HepG2 (cell line): ENCODE results near the gene HSP90AB1. TPM values are rescaled to one million over a fixed set of nuclear protein-coding genes. Genes with fewer than 3 reads are reported as not detected.

Experiments
- ATAC-seq: fragments of 200-7000 bp; cut with Tn5 transposase; 3 replicates; pipeline ENCODE4 v1.9.1; 2020; ENCODE audit warnings: mild to moderate bottlenecking, moderate library complexity
- BruUV-seq: library from RNA; stranded (reverse); fragments of 400-500 nt; replicated peaks from 2 replicates; lab custom pipeline; 2021; lab: Mats Ljungman, UMichigan
- CTCF ChIA-PET: fragments of 300-600 bp; formaldehyde crosslinking; extraction: SDS; loops from one replicate; lab custom pipeline; 2021; ENCODE audit warnings: low total read pairs, inconsistent platforms, low intra/inter-chr PET ratio; lab: Yijun Ruan, JAX
- POLR2A ChIA-PET: fragments of 350-600 bp; sonication (Branson Sonifier 250); formaldehyde crosslinking; loops from one replicate; lab custom pipeline; 2020; ENCODE audit warnings: antibody characterized with exemption, inconsistent platforms; lab: Yijun Ruan, JAX
- DNase-seq: peaks from one replicate; pipeline ENCODE4 v3.0.0-alpha.2; 2015; ENCODE audit warnings: low spot score
- FAIRE-seq: peaks from 3 replicates; lab custom pipeline; 2011; peaks lifted over from hg19 to GRCh38; lab: Jason Lieb, UNC
- H2AFZ ChIP-seq: one replicate; pipeline ENCODE4 v1.6.1; 2011; ENCODE audit warnings: low read length, inconsistent platforms
- H3K27ac ChIP-seq: fragments of 300-600 bp; 3 replicates; pipeline ENCODE4 v1.8.0; 2011; ENCODE audit warnings: mixed run types, mild to moderate bottlenecking, mixed read lengths, low read length, inconsistent platforms; ENCODE audit not compliant: insufficient read depth; ENCODE audit errors: extremely low read length
- H3K27me3 ChIP-seq, 2 experiments: fragments of 200-600 bp in 1 of 2; 2 replicates in 1 of 2; 3 replicates in 1 of 2; pipeline versions ENCODE4 v1.6.0 to v1.8.0; 2011; ENCODE audit warnings: low read length in 2 of 2, mild to moderate bottlenecking in 2 of 2, moderate library complexity in 2 of 2, inconsistent platforms in 1 of 2; ENCODE audit not compliant: insufficient read depth in 2 of 2, control insufficient read depth in 1 of 2
- H3K36me3 ChIP-seq, 2 experiments: fragments of 200-600 bp in 1 of 2; replicated peaks in 1 of 2; 2 replicates in 1 of 2; 3 replicates in 1 of 2; pipeline versions ENCODE4 v1.5.1 to v1.8.0; 2011; ENCODE audit warnings: low read length in 2 of 2, inconsistent platforms in 1 of 2; ENCODE audit not compliant: insufficient read depth in 2 of 2, control insufficient read depth in 1 of 2
- H3K4me1 ChIP-seq: 2 replicates; pipeline ENCODE4 v1.5.1; 2012; ENCODE audit warnings: low read length, inconsistent platforms; ENCODE audit not compliant: insufficient read depth
- H3K4me2 ChIP-seq: 2 replicates; pipeline ENCODE4 v1.6.0; 2011; ENCODE audit warnings: low read depth, low read length, inconsistent platforms
- H3K4me3 ChIP-seq, 3 experiments: fragments of 200-600 bp in 1 of 3; sonication (generic), shearing (Covaris generic) in 1 of 3; replicated peaks in 1 of 3; 2 replicates each; pipeline ENCODE4 v1.5.1; 2011 to 2016; ENCODE audit warnings: low read length in 3 of 3, inconsistent platforms in 2 of 3, low read depth in 2 of 3, mild to moderate bottlenecking in 2 of 3, control low read depth in 1 of 3, mixed read lengths in 1 of 3; ENCODE audit not compliant: insufficient read depth in 1 of 3
- H3K79me2 ChIP-seq: one replicate; pipeline ENCODE4 v1.6.1; 2011; ENCODE audit warnings: low read length, inconsistent platforms; ENCODE audit not compliant: insufficient read depth
- H3K9ac ChIP-seq: 2 replicates; pipeline ENCODE4 v1.6.0; 2011; ENCODE audit warnings: mild to moderate bottlenecking, low read depth, low read length, inconsistent platforms; ENCODE audit not compliant: insufficient read depth
- H3K9me3 ChIP-seq: 2 replicates; pipeline ENCODE4 v1.5.1; 2012; ENCODE audit warnings: mild to moderate bottlenecking, low read length
- H4K20me1 ChIP-seq: 2 replicates; pipeline ENCODE4 v1.6.0; 2011; ENCODE audit warnings: inconsistent platforms, mild to moderate bottlenecking, low read length, moderate library complexity; ENCODE audit not compliant: insufficient read depth
- CCDC6 ChIP-seq: sonication (generic); formaldehyde crosslinking; IDR thresholded peaks from 2 replicates; pipeline ENCODE4 v1.8.1; 2022; ENCODE audit warnings: mild to moderate bottlenecking, missing genetic modification reagents, moderate library complexity
- ETS1 ChIP-seq: sonication (generic); formaldehyde crosslinking; IDR thresholded peaks from 2 replicates; pipeline ENCODE4 v1.4.0; 2020; ENCODE audit warnings: missing genetic modification reagents
- ETV6 ChIP-seq: sonication (generic); formaldehyde crosslinking; conservative IDR thresholded peaks from 2 replicates; pipeline ENCODE4 v1.4.0; 2020; ENCODE audit warnings: missing genetic modification reagents
- FOSL2 ChIP-seq: sonication (generic); formaldehyde crosslinking; IDR thresholded peaks from 2 replicates; pipeline ENCODE4 v1.4.0; 2020; ENCODE audit warnings: missing genetic modification reagents
- NRL ChIP-seq: sonication (generic); formaldehyde crosslinking; IDR thresholded peaks from 2 replicates; pipeline ENCODE4 v1.5.0; 2020; ENCODE audit warnings: missing genetic modification reagents, mild to moderate bottlenecking, moderate library complexity, borderline replicate concordance
- RBM22 ChIP-seq: fragments of 200-400 bp; formaldehyde crosslinking; optimal IDR thresholded peaks from 2 replicates; pipeline ENCODE3; 2017; ENCODE audit warnings: mild to moderate bottlenecking, low read length, moderate library complexity
- SNAPC4 ChIP-seq: sonication (generic); formaldehyde crosslinking; IDR thresholded peaks from 2 replicates; pipeline ENCODE4 v1.4.0; 2020; ENCODE audit warnings: mild to moderate bottlenecking, missing genetic modification reagents
- TBX3 ChIP-seq: fragments of 450-650 bp; IDR thresholded peaks from 2 replicates; pipeline ENCODE4 v1.6.1; 2017; ENCODE audit warnings: antibody characterized with exemption, mild to moderate bottlenecking, inconsistent platforms, borderline replicate concordance
- ZBTB42 ChIP-seq: sonication (generic); formaldehyde crosslinking; IDR thresholded peaks from 2 replicates; pipeline ENCODE4 v1.5.0; 2020; ENCODE audit warnings: mild to moderate bottlenecking, missing genetic modification reagents
- ZNF205 ChIP-seq: IDR thresholded peaks from 2 replicates; pipeline ENCODE4 v1.6.1; 2018; ENCODE audit warnings: missing biosample characterization, missing genetic modification reagents
- ZNF331 ChIP-seq: sonication (generic); formaldehyde crosslinking; IDR thresholded peaks from 2 replicates; pipeline ENCODE4 v1.4.0; 2020; ENCODE audit warnings: missing genetic modification reagents
- ZNF724P ChIP-seq: sonication (generic); formaldehyde crosslinking; IDR thresholded peaks from 2 replicates; pipeline ENCODE4 v1.8.0; 2022; ENCODE audit warnings: missing genetic modification reagents, borderline replicate concordance
- ZNF891 ChIP-seq: sonication (generic); formaldehyde crosslinking; IDR thresholded peaks from 2 replicates; pipeline ENCODE4 v1.5.0; 2020; ENCODE audit warnings: mild to moderate bottlenecking, missing genetic modification reagents
- WGBS: methylation state at CpG from one replicate; pipeline ENCODE4 v1.1.6; 2017; ENCODE audit warnings: low lambda C conversion rate; 5-methylcytosine and 5-hydroxymethylcytosine counted together
- in situ Hi-C: cut with HindIII; loops from 2 replicates; pipeline ENCODE4 v1.10.0; 2017; ENCODE audit warnings: low pct_unique_long_range_greater_than_20kb; ENCODE audit not compliant: extremely low pct_ligation_motif_present
- intact Hi-C: fragments of 100-400 bp; cut with micrococcal nuclease; formaldehyde crosslinking; loops from one replicate; pipeline ENCODE4 v1.10.0; 2022; ENCODE audit not compliant: unreplicated experiment
- polyA plus RNA-seq, 8 experiments: library from polyadenylated mRNA; depleted of rRNA in 3 of 8; stranded (reverse) in 7 of 8; unstranded in 1 of 8; fragments of >200 nt; fragmentation: Illumina TruSeq in 4 of 8; extraction: Trizol in 4 of 8; gene quantifications; 2 replicates each; pipeline versions ENCODE4 v1.2.1 to v1.2.3, GENCODE V29; 2011 to 2016; ENCODE audit warnings: low read depth in 4 of 8, missing spikeins in 1 of 8, mixed read lengths in 1 of 8; ENCODE audit not compliant: insufficient read depth in 1 of 8
- total RNA-seq, 5 experiments: library from RNA; depleted of rRNA; stranded (reverse); fragments of >200 nt; fragmentation: Illumina TruSeq; extraction: Trizol; gene quantifications; 2 replicates each; pipeline ENCODE4 v1.2.3, GENCODE V29; 2016; ENCODE audit warnings: low read depth in 1 of 5
- TF ChIP-seq, protein P1 (sequence below): sonication (generic); formaldehyde crosslinking; IDR thresholded peaks from 2 replicates; pipeline ENCODE4; 2020; ENCODE audit warnings: missing genetic modification reagents, mild to moderate bottlenecking, borderline replicate concordance

Gene HSP90AB1
- total and polyA plus RNA-seq, 2 of the 13 experiments (the other 11 are each of a cell fraction or from before 2014, with no cell fraction given) = 1,325 to 1,472 TPM

DNA sequence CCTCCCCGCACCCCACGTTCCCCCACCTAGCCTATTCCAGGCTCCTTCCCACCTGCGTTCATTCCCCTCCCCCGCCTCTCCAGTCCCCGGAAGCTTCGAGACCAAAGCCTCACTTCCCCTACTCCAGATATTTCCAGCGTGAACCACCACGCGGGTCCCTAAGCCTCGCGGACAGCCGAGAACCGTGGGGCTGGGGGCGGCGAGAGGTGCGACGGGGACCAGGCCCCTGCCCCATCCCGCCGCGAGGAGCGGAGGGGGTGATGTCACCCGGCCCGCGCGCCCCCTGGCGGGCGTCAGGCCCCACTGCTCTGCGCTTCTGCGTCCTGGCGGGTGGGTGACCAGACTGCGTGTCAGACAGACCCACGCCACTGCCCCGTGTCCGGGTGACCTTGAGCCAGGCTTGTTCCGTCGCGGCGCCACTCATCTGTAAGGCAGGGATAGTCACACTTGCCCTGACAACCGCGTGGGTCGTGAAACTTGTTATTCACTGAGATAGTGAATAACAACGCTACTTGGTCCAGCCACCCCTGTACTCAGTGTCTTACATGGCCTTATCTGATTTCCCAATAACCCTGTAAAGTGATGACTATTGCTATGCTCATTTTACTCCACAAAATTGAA is 9.0 kb upstream of the HSP90AB1 start:
- H4K20me1 ChIP-seq = no peaks in the 10 kb centered on the region
- POLR2A ChIA-PET = interaction anchor here (0.8 to 3.1 kb wide), 14 partner anchors 9 to 143 kb away, joined by 3 to 62 read pairs (median 5); partner anchors contain the start of genes HSP90AB1, MYMX and SLC29A1
- peak overlapping the region; percentile 63 for H3K9ac ChIP-seq
- no peak for FAIRE-seq
- H2AFZ ChIP-seq = no peak overlapping the region
- peaks cover 69% of the 10 kb centered on the region for H3K4me1 ChIP-seq
- 1% methylated on average over 42 of the region's 42 CpGs for WGBS
- no peaks in the 10 kb centered on the region for H3K27me3 ChIP-seq
- H3K4me2 ChIP-seq = peak overlapping the region; percentile 90
- peak overlapping the region; percentile 53 to 78 (median 60); a peak in 5 of 6 replicates for H3K4me3 ChIP-seq
- H3K36me3 ChIP-seq = peaks cover 0 to 6% of the 10 kb centered on the region in 2 experiments; a peak in 3 of 5 replicates
- H3K27ac ChIP-seq = peak overlapping the region; percentile 57
- intact Hi-C loops (loop anchor here (5.0 kb wide), 1 partner anchor 126 kb away; no protein-coding TSS in a partner anchor), in situ Hi-C loops (loop anchor here (5.0 kb wide), 1 partner anchor 136 kb away; no protein-coding TSS in a partner anchor)
- ATAC-seq = peak; percentile 82
- peak; percentile 51 for DNase-seq
- BruUV-seq = TSS peak; percentile 61
- H3K79me2 ChIP-seq = no peaks in the 10 kb centered on the region
- H3K9me3 ChIP-seq = no peaks in the 10 kb centered on the region
- CTCF ChIA-PET = interaction anchor here (0.9 to 5.3 kb wide), 4 partner anchors 16 to 142 kb away, joined by 3 to 36 read pairs (median 8); no protein-coding TSS in a partner anchor
- TF ChIP-seq ZNF724P (peak; percentile 73; the same call in 1 of the 2 replicates), ETV6 (CRISPR knock-in tag) (peak; percentile 60; the same call in 1 of the 2 replicates), ETS1 (CRISPR knock-in tag) (no peak), RBM22 (peak; percentile 28), CCDC6 (CRISPR knock-in tag) (no peak), SNAPC4 (CRISPR knock-in tag) (peak; percentile 39), ZNF331 (CRISPR knock-in tag) (peak; percentile 26; the same call in 1 of the 2 replicates), ZNF891 (CRISPR knock-in tag) (peak; percentile 88), ZNF205 (peak; percentile 74), TBX3 (peak; percentile 56; the same call in 1 of the 2 replicates), ZBTB42 (peak; percentile 79; the same call in 1 of the 2 replicates), FOSL2 (CRISPR knock-in tag) (peak; percentile 62; the same call in 1 of the 2 replicates), NRL (CRISPR knock-in tag) (peak; percentile 76)
- TF ChIP-seq, protein P1, sequence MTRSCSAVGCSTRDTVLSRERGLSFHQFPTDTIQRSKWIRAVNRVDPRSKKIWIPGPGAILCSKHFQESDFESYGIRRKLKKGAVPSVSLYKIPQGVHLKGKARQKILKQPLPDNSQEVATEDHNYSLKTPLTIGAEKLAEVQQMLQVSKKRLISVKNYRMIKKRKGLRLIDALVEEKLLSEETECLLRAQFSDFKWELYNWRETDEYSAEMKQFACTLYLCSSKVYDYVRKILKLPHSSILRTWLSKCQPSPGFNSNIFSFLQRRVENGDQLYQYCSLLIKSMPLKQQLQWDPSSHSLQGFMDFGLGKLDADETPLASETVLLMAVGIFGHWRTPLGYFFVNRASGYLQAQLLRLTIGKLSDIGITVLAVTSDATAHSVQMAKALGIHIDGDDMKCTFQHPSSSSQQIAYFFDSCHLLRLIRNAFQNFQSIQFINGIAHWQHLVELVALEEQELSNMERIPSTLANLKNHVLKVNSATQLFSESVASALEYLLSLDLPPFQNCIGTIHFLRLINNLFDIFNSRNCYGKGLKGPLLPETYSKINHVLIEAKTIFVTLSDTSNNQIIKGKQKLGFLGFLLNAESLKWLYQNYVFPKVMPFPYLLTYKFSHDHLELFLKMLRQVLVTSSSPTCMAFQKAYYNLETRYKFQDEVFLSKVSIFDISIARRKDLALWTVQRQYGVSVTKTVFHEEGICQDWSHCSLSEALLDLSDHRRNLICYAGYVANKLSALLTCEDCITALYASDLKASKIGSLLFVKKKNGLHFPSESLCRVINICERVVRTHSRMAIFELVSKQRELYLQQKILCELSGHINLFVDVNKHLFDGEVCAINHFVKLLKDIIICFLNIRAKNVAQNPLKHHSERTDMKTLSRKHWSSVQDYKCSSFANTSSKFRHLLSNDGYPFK = peak; percentile 36; the same call in 1 of the 2 replicates
